Measurements from ENCODE around the gene TSPAN4.

TSPAN4 gene

GRCh38 chr11:824292-824880 is 18.3 kb upstream of the TSPAN4 start:
- peak; percentile 82 for DNase-seq

- DNase-seq: no peak
These were observed 17.7 kb upstream of the TSPAN4 start for GRCh38 chr11:824942-825341.

- no peak for DNase-seq
These were observed 17.1 kb upstream of the TSPAN4 start for GRCh38 chr11:825366-826226.

GRCh38 chr11:826227-826621 is 16.4 kb upstream of the TSPAN4 start:
- DNase-seq: no peak

- no peak for DNase-seq
These were observed 15.9 kb upstream of the TSPAN4 start for GRCh38 chr11:826836-827145.

GRCh38 chr11:827146-827896 is 15.3 kb upstream of the TSPAN4 start:
- no peak for DNase-seq

GRCh38 chr11:827897-828192 is 14.8 kb upstream of the TSPAN4 start, which contains the start of gene CRACR2B:
Gene CRACR2B (plus strand): TSS chr11:827919. CDS start chr11:828608, 689 bp downstream.
- DNase-seq: no peak

GRCh38 chr11:828506-829175 is 14.0 kb upstream of the TSPAN4 start:
- peak; percentile 61 for DNase-seq

- DNase-seq: no peak
These were observed 13.3 kb upstream of the TSPAN4 start for GRCh38 chr11:829176-829846.

- no peak for DNase-seq
These were observed 12.8 kb upstream of the TSPAN4 start for GRCh38 chr11:829847-830294.

- DNase-seq: peak; percentile 84
These were observed 12.1 kb upstream of the TSPAN4 start for GRCh38 chr11:830295-831117.

- DNase-seq: peak; percentile 73
These were observed 11.4 kb upstream of the TSPAN4 start for GRCh38 chr11:831118-831864.

GRCh38 chr11:831961-832528 is 10.6 kb upstream of the TSPAN4 start:
- no peak for DNase-seq

GRCh38 chr11:832529-833113 is 10.0 kb upstream of the TSPAN4 start, which contains the start of gene CD151:
Gene CD151 (plus strand): TSS chr11:832952. CDS start chr11:836070, 3,118 bp downstream.
- DNase-seq: peak; percentile 83

- no peak for DNase-seq
These were observed 9.4 kb upstream of the TSPAN4 start for GRCh38 chr11:833114-833791.

- no peak for DNase-seq
These were observed 8.8 kb upstream of the TSPAN4 start for GRCh38 chr11:833849-834311.

- no peak for DNase-seq
These were observed 8.0 kb upstream of the TSPAN4 start for GRCh38 chr11:834371-835316.

- no peak for DNase-seq
These were observed 6.4 kb upstream of the TSPAN4 start for GRCh38 chr11:836274-836673.
